GM12891 (cell line): ENCODE results near the gene GP1BB.

ENCODE experiments used
- DNase-seq: peaks from one replicate; pipeline ENCODE4 v3.0.0; 2011; ENCODE audit warnings: low spot score; ENCODE audit not compliant: insufficient read length
- FAIRE-seq: peaks from 2 replicates; lab custom pipeline; 2011; peaks lifted over from hg19 to GRCh38; lab: Jason Lieb, UNC
- PAX5 ChIP-seq: IDR thresholded peaks from 2 replicates; pipeline ENCODE4 v1.6.1; 2011; ENCODE audit warnings: low read length, moderate library complexity, mild to moderate bottlenecking; ENCODE audit not compliant: insufficient read depth, severe bottlenecking
- POLR2A ChIP-seq: IDR thresholded peaks from 2 replicates; pipeline ENCODE4 v1.6.1; 2011; ENCODE audit warnings: low read depth, low read length, control low read depth
- POLR2AphosphoS5 ChIP-seq: IDR thresholded peaks from 2 replicates; pipeline ENCODE4 v1.6.1; 2011; ENCODE audit warnings: low read depth, low read length, control low read depth
- POU2F2 ChIP-seq: IDR thresholded peaks from 2 replicates; pipeline ENCODE4 v1.6.1; 2011; ENCODE audit warnings: low read depth, mild to moderate bottlenecking, control low read depth, low read length, moderate library complexity
- SPI1 ChIP-seq: IDR thresholded peaks from 2 replicates; pipeline ENCODE4 v1.6.1; 2011; ENCODE audit warnings: low read depth, low read length, control low read depth
- TAF1 ChIP-seq: IDR thresholded peaks from 2 replicates; pipeline ENCODE4 v1.6.1; 2011; ENCODE audit warnings: low read depth, low read length, control low read depth

The GP1BB gene

DNA sequence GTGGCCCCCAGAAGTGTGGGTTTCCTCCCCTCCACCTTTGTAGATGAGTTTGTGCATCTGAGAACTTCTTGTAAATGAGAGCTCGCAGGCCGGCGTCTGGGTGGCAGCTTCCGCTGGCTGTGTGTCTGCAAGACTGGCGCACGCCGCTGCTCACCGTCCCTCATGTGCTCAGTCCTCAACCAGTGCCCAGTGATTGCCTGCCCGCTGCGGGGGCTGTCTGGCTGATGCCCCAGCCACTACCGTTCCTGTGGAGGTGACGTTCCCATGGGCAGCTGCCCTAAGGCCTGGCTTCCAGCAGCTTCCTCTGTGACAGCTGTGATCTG is 46.0 kb downstream of the GP1BB start:
- no peak for FAIRE-seq
- DNase-seq, result no peak
- TF ChIP-seq POU2F2 (no peak), POLR2A (no peak), TAF1 (no peak), SPI1 (no peak), POLR2AphosphoS5 (no peak), PAX5 (no peak)

DNA sequence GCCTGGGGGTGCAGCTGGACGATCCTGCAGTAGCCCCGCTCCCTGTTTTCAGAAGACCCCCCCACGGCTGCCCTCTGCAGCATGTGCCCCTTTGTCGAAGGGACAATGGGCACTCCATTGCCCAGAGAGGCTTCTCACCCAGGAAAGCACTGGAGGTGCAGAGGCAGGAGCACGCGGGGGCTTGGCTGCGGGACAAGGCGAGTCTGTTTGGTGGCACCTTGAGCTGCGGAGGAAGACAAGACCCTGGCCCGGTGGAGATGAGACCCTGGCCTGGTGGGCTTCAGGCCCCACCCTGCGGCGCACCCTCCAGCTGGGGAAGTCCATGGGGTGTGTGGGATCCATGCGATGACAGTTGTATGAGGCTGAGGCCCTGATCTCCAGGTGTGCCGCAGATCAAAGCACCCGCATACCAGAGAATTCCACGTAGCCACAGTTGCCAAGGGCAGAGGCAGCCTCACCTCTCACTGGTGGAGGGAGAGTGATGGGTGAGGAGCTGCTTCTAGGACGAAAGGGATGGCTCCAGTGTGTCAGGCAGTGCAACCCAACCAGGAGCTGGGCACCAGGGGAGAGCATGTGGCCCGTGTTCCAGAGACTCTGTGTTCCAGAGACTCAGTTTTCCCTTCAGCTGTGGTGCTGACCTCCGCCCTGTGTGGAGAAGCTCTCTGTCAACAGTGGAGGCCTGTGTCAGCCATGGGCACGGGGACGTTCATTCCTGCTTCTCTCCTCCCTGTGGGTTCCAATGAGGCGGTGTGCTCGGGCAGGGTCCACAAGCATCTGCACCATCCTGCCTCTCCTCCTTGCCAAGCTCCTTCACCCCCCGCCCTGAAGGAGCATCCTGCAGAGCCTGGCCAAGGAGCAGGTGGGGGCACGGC is 47.2 kb downstream of the GP1BB start:
- TF ChIP-seq POU2F2 (no peak), SPI1 (no peak), PAX5 (no peak), POLR2AphosphoS5 (no peak)
- FAIRE-seq (no peak), DNase-seq (no peak)

DNA sequence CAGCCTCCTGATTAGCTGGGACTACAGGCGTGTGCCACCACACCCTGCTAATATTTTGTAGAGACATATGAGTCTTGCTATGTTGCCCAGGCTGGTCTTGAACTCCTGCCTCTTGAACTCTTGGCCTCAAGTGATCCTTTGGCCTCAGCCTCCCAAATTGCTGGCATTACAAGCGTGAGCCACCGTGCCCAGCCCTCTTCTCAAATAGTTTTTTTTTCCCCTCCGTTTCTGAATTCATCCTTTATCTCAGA is 49.0 kb downstream of the GP1BB start:
- DNase-seq, result no peak
- no peak for TF ChIP-seq POLR2AphosphoS5
- no peak for TF ChIP-seq SPI1
- no peak for TF ChIP-seq POLR2A
- no peak for TF ChIP-seq TAF1
- no peak for TF ChIP-seq PAX5
- no peak for TF ChIP-seq POU2F2
- FAIRE-seq, result no peak

DNA sequence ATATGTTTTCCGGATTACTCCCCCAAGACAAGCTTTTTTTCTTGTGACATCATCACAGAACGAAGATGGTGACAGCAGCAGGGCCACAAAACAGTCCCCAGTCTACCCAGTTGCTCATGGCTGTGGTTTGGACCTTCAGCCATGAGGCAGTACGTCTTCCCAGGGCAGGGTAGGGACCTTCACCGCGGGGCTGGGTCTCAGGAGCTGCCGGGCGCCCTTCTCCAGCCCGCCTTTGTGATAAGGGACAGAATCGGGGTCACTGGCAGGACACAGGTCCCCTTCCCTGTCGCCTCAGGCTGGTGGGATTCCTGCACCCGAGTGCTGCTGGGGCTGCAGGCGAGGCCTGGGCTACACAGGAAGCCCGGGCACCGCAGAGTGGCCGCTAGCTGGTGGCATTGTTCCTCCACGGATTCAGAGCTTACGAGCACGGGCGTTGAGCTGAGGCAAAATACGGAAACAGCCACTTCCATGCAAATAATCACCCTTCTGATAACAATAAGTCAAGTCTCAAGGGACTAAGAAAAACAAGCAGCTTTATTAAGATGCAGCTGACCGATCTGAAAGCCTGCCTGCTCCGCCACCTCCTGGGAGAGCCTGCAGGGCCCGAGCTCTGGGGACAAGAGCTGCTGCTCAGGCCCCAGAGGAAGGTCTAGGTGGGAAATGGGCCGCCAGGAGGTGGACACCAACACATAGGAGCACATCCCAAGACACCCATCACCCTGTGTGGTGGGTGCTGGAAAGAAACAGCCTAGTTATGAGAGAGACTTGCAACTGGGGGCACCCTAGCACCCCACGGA is 49.5 kb downstream of the GP1BB start:
- DNase-seq (no peak), FAIRE-seq (peak; percentile 70)
- no peak for TF ChIP-seq SPI1
- TF ChIP-seq POU2F2, result no peak
- TF ChIP-seq POLR2AphosphoS5, result no peak
- no peak for TF ChIP-seq PAX5
- TF ChIP-seq TAF1, result no peak
- no peak for TF ChIP-seq POLR2A

- DNase-seq (no peak), FAIRE-seq (no peak)
- TF ChIP-seq POLR2AphosphoS5 (no peak), POU2F2 (no peak), POLR2A (no peak), PAX5 (no peak), SPI1 (no peak), TAF1 (no peak)
Observed at GRCh38 chr22:19773470-19774040, 50.2 kb downstream of the GP1BB start.
